ENCODE data around the gene PNMA8A. TPM values are rescaled to one million over a fixed set of nuclear protein-coding genes. Genes with fewer than 3 reads are reported as not detected.

PNMA8A gene
- total RNA-seq, 1 donor: 7.3 TPM

DNA sequence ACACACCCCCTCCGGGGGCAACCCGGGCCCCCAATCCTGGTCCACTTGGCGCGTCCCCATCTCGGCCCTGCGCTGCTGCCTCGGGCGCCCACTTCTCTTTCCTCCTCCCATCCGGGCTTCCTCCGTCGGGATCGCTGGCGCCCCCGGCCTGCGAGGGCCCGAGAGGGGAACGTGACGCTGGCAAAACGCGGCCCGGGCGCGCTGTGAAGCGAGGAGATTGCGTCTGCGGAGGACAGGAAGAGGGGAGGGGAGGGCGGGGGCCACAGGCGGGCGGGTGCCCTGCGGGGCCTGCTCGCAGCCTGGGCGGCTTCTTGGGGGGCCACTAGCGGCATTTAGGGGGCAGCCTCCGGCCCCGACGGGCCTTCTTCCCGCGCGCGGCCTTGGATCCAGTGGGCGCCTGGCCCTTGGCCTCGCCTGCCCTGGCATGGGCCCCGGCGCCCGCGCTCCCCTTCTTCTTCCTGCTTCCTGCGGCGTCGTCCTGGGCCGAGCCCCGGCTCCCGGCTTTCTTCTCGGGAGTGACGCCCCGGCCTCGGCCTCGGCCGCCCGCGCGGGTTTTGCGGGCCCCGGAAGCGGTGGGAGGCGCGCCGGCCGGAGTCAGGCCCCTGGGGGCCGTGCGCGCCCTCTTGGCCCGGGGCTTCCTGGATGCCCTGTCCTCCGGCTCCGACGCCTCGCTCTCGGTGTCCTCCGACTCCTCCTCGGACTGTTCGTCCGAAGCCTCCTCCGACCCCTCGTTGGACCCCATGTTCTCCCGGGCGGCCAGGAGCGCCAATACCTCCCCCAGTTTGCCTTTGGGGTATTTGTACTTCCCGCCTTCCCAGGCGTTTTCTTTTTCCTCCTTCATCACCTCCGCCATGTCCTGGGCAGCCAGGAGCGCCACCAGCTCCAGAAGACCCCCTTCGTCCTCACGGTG is 22.1 kb upstream of the PNMA8A start:
- DNase-seq (ENCODE audit: low read depth in 2 of 3, low spot score in 2 of 3): no peak

GRCh38 chr19:46492841-46493235 is 21.5 kb upstream of the PNMA8A start:
- no peak for DNase-seq (ENCODE audit: low read depth in 2 of 3, low spot score in 2 of 3)

DNA sequence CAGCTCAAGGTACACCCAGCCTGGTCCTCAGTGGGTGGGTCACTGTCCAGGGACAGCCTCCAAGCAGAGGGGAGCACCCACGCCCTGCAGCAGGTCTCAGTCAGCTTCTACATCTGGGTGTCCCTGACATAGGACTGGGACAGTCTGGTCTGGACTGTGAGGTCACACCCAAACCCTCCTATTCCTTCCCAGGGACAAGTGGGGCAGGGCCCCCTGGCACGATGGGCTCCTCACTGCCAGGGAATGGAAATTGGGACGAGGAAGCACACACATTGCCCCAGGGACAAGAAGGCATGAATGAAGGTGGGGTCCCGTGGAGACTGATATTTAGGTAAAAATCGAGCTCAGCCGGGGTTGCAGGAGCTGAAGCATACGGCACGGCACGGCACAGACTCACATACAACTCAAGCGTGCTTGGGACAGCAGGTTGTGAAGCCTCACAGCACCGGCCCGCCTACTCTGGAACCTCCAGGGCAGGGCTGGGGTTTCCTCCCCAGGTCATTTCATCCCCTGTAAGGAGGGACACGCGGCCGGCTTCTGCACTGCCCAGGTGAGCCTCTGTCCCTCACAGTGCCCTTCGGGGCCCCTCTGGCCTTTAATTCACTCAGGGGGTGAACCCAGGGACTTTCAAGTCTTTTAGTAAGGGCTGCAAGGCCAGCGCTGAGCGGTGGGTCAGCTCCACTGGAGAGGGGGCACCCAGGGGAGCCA is 20.8 kb upstream of the PNMA8A start:
- no peak for DNase-seq (ENCODE audit: low read depth in 2 of 3, low spot score in 2 of 3)

GRCh38 chr19:46490774-46491173 is 19.4 kb upstream of the PNMA8A start:
- DNase-seq (ENCODE audit: low read depth in 2 of 3, low spot score in 2 of 3): no peak

GRCh38 chr19:46489445-46490272 is 18.3 kb upstream of the PNMA8A start:
- peak in 1 of 3 donors; percentile 35 for DNase-seq (ENCODE audit: low read depth in 2 of 3, low spot score in 2 of 3)

DNA sequence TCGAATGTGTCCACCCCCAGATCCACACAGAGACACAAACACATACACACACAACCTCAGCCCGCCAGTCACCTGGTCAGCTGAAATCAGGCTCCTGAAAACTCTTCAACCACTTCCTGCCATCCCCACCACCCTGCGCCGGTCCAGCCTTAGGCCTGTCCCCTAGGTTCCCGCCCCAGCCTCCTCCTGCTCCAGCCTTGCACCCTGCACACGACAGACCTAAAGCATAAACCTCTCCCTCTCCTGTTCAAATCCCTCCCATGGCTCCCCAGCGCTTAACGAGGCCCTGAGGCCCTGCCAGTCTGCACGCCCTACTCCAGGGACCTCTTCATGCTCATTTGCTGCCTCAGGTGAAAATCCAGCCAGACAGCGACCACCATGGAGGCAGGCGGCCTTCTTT is 17.2 kb upstream of the PNMA8A start:
- no peak for DNase-seq (ENCODE audit: low read depth in 2 of 3, low spot score in 2 of 3)

DNA sequence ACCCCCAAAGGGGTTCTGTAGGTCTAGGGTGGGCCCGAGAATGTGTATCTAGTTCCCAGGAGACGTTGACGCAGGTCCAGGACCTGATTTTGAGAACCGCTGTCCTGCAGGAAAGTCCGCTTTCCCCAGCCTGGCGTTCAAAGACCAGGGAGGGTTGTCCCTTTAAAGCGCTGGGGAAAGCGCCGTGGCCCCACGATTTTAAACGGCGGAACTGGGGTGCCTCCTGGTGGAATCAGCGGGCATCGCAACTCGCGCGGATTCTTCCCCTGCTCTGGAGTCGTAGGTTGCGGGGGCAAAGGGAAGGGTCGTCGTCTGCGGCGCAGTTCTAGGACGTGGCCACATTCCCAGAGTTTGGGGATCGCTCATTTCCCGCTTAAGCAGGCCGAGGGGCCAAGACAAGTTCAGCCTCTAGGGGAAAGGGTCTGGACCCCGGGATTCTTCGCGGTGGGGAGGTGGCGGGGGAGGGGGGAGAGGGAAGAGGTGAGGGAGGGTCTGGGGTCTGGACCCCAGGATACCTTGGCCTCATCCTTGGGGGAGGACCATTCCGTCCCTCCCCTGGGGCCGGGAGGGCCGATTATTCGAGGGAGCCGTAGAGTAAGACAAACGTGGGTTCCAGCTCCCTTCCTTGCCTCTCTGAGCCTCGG is 16.6 kb upstream of the PNMA8A start:
- DNase-seq (ENCODE audit: low read depth in 2 of 3, low spot score in 2 of 3): peak; percentile 58 to 79 (median 59)

DNA sequence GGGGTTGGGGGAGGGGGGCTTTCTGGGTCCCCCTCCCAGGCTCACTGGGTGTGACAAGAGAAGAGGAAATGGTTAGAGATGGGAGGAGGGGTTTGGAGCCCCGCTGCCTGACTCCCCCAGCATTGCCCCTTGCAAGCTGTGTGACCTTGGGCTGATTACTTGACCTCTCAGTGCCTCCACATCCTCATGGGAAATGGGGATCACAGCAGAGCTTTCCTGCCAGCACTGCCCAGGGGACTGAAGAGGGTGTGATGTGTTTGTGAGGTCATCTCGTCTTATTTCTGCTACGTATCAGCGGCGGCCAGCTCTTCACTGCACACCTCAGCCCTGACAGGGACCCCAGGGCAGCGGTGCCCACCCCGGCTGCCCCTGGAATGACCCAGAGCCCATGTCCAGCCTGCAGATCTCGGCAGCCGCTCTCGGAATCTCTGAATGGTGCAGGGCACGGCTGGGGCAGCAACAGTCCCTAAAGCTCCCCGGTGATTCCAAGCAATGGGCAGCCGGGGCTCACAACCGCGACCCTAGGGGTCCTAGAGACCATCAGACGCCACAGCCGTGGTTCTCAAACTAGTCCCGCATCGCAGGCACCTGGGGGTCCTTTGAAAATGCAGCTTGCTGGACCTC is 15.9 kb upstream of the PNMA8A start:
- DNase-seq (ENCODE audit: low read depth in 2 of 3, low spot score in 2 of 3): no peak

GRCh38 chr19:46486358-46486757 is 15.0 kb upstream of the PNMA8A start:
- no peak for DNase-seq (ENCODE audit: low read depth in 2 of 3, low spot score in 2 of 3)

DNA sequence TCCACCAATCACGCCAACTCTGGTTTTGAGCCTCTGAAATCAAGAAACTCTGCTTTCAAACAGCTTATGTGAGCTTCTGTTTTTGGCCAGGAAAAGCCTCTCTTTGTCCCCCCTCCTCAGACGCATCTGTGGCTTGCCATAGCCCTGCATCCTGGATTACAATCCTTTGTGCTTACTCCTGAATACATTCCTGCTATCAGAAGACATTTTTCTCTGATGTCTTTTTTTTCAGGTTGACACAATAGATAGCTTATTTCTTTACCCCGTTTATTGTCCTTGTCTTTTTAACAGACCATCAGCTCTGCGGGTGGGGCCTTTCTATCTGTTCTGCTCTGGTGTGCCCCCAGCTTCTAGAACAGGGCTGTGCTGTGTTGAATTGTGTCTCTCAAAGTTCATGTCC is 13.3 kb upstream of the PNMA8A start:
- DNase-seq (ENCODE audit: low read depth in 2 of 3, low spot score in 2 of 3): no peak

GRCh38 chr19:46482631-46483030 is 11.3 kb upstream of the PNMA8A start:
- DNase-seq (ENCODE audit: low read depth in 2 of 3, low spot score in 2 of 3): no peak

DNA sequence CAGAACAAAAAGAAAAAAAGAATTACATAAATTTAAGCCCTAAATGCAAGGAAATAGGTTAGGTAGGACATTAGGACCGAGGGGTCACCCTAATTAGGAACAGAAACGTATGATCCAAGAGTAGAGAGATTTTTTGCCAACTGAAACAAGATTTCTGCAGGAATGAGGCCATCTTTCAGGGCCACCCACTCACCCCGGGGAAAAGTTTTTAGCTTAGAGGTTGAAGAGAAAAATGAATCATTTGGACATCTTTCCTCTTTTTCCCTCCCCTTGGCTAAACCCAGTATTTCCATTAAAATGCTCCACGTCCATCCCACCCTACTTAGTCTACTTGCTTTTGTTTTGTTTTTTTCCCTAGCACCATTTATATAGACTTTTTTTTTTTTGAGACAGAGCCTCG is 10.6 kb upstream of the PNMA8A start:
- DNase-seq (ENCODE audit: low read depth in 2 of 3, low spot score in 2 of 3): no peak

GRCh38 chr19:46481223-46481848 is 10.0 kb upstream of the PNMA8A start:
- no peak for DNase-seq (ENCODE audit: low read depth in 2 of 3, low spot score in 2 of 3)

- no peak for DNase-seq (ENCODE audit: low read depth in 2 of 3, low spot score in 2 of 3)
Observed at GRCh38 chr19:46480415-46480814, 9.1 kb upstream of the PNMA8A start.

GRCh38 chr19:46478356-46478986 is 7.1 kb upstream of the PNMA8A start:
- DNase-seq (ENCODE audit: low read depth in 2 of 3, low spot score in 2 of 3): peak in 2 of 3 donors; percentile 58 to 71

DNA sequence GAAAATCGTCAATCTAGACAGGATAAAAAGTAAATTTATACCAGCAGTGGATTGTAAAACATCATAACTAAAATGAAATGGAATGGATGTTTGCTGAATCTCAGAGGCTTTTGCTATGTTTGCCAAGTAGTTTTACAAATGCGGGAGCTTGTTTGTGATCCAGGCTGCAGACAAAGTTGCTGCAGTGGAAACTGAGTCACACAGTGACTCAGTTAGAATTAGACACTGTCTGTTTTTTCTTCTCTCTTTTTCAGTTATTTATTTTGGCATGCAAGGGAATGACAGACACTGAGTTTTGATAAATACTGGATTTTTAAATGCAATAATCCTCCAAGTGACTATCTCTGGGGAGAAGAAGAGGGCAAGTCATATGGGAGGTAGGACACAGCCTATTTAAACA is 4.6 kb upstream of the PNMA8A start:
- no peak for DNase-seq (ENCODE audit: low read depth in 2 of 3, low spot score in 2 of 3)

GRCh38 chr19:46474211-46474610 is 2.8 kb upstream of the PNMA8A start:
- DNase-seq (ENCODE audit: low read depth in 2 of 3, low spot score in 2 of 3): no peak

GRCh38 chr19:46472592-46472991 is 1.2 kb upstream of the PNMA8A start:
- DNase-seq (ENCODE audit: low read depth in 2 of 3, low spot score in 2 of 3): no peak

DNA sequence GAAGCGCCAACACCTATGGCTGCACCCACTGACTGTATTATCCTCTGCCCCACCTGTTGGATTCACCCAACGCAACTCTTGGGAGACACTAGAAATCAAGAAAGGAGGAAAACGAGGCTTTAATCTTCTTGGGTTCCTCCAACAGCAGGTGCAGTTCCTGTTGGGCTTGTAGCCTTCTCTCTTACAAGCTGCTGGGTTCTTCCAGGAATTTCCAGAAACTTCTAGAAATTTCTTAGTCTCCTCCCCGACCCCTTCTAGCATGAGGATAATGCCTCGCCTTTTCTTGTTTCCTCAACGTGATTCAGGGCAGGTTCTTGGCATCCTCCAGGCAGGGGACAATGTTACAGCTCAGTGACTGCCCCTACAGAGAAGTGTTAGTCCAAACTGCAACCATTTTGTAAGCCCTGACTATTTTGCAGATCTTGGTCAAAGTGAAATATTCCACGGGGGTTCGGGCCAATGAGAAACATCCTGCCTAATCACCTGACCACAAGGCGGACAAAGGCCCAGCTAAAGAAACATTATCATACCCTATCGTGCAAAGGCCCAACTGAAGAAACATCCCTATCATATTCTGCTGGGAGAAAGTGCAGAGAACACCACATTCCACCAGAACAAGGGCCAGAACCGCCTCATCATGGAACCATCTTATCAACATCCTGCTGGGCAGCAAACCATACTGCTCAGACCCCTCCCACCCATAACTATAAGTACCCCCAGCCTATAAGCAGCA is 614 bp upstream of the PNMA8A start:
- DNase-seq (ENCODE audit: low read depth in 2 of 3, low spot score in 2 of 3): no peak

Data from hematopoietic multipotent progenitor cell (in vitro differentiated cells).